ENCODE data around the gene ANKRD9.
"Not testable (repeated sequence)": the region's sequence is repeated elsewhere in the genome, so short reads cannot be mapped to it uniquely, and the experiment has no call there.

Gene ANKRD9

GRCh38 chr14:102509746-102510615 is at the start of gene ANKRD9:
ANKRD9 (minus strand) TSS chr14:102509776; CDS start chr14:102507889, 1,887 bp downstream.
- DNase-seq (ENCODE audit: low spot score) = peak; percentile 99

- DNase-seq (ENCODE audit: low spot score) = no peak
Observed at GRCh38 chr14:102558556-102558955, 49.0 kb upstream of the ANKRD9 start.

- DNase-seq (ENCODE audit: low spot score) = no peak
Observed at GRCh38 chr14:102557434-102558226, 48.1 kb upstream of the ANKRD9 start.

GRCh38 chr14:102556098-102556677 is 46.6 kb upstream of the ANKRD9 start:
- DNase-seq (ENCODE audit: low spot score) = no peak

- DNase-seq (ENCODE audit: low spot score) = peak; percentile 85
Observed at GRCh38 chr14:102554821-102555819, 45.5 kb upstream of the ANKRD9 start.

- DNase-seq (ENCODE audit: low spot score) = no peak
Observed at GRCh38 chr14:102551995-102552705, 42.6 kb upstream of the ANKRD9 start.

- DNase-seq (ENCODE audit: low spot score) = not testable (repeated sequence)
Observed at GRCh38 chr14:102550927-102551401, 41.4 kb upstream of the ANKRD9 start.

- no peak for DNase-seq (ENCODE audit: low spot score)
Observed at GRCh38 chr14:102548616-102549240, 39.2 kb upstream of the ANKRD9 start.

GRCh38 chr14:102545461-102546265 is 36.1 kb upstream of the ANKRD9 start:
- DNase-seq (ENCODE audit: low spot score) = peak; percentile 40

GRCh38 chr14:102544747-102545460 is 35.3 kb upstream of the ANKRD9 start:
- DNase-seq (ENCODE audit: low spot score) = no peak

GRCh38 chr14:102544046-102544746 is 34.6 kb upstream of the ANKRD9 start:
- DNase-seq (ENCODE audit: low spot score) = peak; percentile 40

GRCh38 chr14:102541771-102542170 is 32.2 kb upstream of the ANKRD9 start:
- no peak for DNase-seq (ENCODE audit: low spot score)

GRCh38 chr14:102541029-102541491 is 31.5 kb upstream of the ANKRD9 start:
- not testable (repeated sequence) for DNase-seq (ENCODE audit: low spot score)

- no peak for DNase-seq (ENCODE audit: low spot score)
Observed at GRCh38 chr14:102540315-102541028, 30.9 kb upstream of the ANKRD9 start.

- DNase-seq (ENCODE audit: low spot score) = no peak
Observed at GRCh38 chr14:102539544-102540314, 30.2 kb upstream of the ANKRD9 start.
